Ectodermal cell (in vitro differentiated cells): ENCODE data around the gene TRMT10A.
"Not testable (repeated sequence)": the region's sequence is repeated elsewhere in the genome, so short reads cannot be mapped to it uniquely, and the experiment has no call there.

Experiments used
- H3K27ac ChIP-seq: 2 replicates; pipeline ENCODE4 v1.7.0; 2013; ENCODE audit warnings: mild to moderate bottlenecking, low read depth, low read length; ENCODE audit not compliant: insufficient read depth, poor library complexity, severe bottlenecking
- H3K27me3 ChIP-seq: 2 replicates; pipeline ENCODE4 v1.7.0; 2013; ENCODE audit warnings: mild to moderate bottlenecking, low read length; ENCODE audit not compliant: insufficient read depth, control insufficient read depth, poor library complexity, severe bottlenecking
- H3K36me3 ChIP-seq: one replicate; pipeline ENCODE4 v1.7.0; 2013; ENCODE audit warnings: low read length; ENCODE audit not compliant: control insufficient read depth, insufficient read depth
- H3K4me1 ChIP-seq: one replicate; pipeline ENCODE4 v1.7.0; 2013; ENCODE audit warnings: low read length; ENCODE audit not compliant: control insufficient read depth, insufficient read depth
- H3K4me3 ChIP-seq: 2 replicates; pipeline ENCODE4 v1.7.0; 2013; ENCODE audit warnings: low read depth, low read length, control low read depth; ENCODE audit not compliant: insufficient read depth
- H3K9me3 ChIP-seq: 2 replicates; pipeline ENCODE4 v1.7.0; 2013; ENCODE audit warnings: mild to moderate bottlenecking, low read length, moderate library complexity; ENCODE audit not compliant: control insufficient read depth
- WGBS, 2 experiments: methylation state at CpG; one replicate each; pipeline ENCODE4 v1.1.7; 2013; ENCODE audit warnings: missing lambda C conversion rate in 2 of 2; 5-methylcytosine and 5-hydroxymethylcytosine counted together

Gene TRMT10A

DNA sequence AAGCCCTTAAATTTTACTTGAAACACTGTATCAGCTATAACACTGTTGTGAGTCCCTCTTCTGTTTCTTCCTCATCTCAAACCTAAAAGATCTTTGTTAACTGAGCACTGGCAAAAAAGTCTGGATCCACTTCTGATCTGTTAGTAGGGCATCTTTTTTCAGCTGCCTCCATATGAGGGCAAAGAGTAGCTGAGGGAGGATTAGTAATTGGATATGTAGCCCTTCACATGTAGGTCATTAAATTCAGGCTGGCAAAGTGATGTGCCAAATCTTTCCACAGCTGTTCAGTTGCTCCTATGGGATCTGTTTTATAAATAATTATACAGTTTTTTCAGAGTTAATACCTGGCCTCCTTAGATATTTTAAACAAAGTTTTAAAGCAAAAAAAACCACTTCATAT, 1.1 kb upstream of the TRMT10A start:
- no peaks in the 10 kb centered on the region for H3K27me3 ChIP-seq
- no peak overlapping the region for H3K27ac ChIP-seq
- no peaks in the 10 kb centered on the region for H3K9me3 ChIP-seq
- H3K36me3 ChIP-seq, result no peaks in the 10 kb centered on the region
- H3K4me3 ChIP-seq, result no peak overlapping the region
- no peaks in the 10 kb centered on the region for H3K4me1 ChIP-seq

- no peaks in the 10 kb centered on the region for H3K36me3 ChIP-seq
- WGBS, 2 experiments, result 90 to 100% methylated on average over 1 to 2 of the region's 2 CpGs
- H3K4me1 ChIP-seq, result no peaks in the 10 kb centered on the region
- H3K9me3 ChIP-seq, result no peaks in the 10 kb centered on the region
- H3K27me3 ChIP-seq, result no peaks in the 10 kb centered on the region
- H3K4me3 ChIP-seq, result no peak overlapping the region
- H3K27ac ChIP-seq, result no peak overlapping the region
Observed at GRCh38 chr4:99552872-99553271, 11.0 kb downstream of the TRMT10A start.

DNA sequence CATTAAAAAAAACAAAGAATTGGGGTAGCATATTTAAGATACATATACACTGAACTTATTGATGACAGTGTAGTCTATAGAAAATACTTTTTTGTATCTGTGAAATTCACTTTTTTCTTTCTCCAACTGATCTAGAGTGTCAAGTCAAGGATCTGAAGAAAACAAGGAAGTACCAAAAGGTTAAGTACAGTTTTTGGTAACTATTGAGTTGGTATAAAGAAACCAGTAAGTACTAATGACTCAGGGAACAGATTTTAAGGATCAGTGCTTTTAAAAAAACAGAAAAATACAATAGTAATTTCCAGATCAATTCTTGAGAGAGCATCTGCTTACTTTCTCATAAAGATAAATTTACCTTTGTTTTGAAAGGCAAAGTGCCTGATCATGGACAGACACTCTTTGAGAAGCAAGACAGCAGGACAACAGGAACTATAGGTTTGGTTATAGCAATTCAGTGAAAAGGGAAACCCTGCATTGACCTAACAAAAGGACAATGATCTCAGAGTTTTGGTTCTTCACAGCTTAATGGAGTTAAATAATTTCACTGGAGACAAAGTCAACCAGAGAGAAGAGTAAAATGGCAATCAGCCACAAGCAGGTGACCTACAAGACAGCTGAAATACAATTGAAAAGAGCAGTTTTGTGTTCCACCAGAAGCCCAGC, 23.4 kb downstream of the TRMT10A start:
- no peaks in the 10 kb centered on the region for H3K9me3 ChIP-seq
- H3K27ac ChIP-seq, result no peak overlapping the region
- H3K4me1 ChIP-seq, result no peaks in the 10 kb centered on the region
- no peaks in the 10 kb centered on the region for H3K27me3 ChIP-seq
- H3K4me3 ChIP-seq, result no peak overlapping the region
- H3K36me3 ChIP-seq, result no peaks in the 10 kb centered on the region

- Histone ChIP-seq H3K36me3 (no peaks in the 10 kb centered on the region), H3K4me1 (no peaks in the 10 kb centered on the region), H3K9me3 (no peaks in the 10 kb centered on the region), H3K27me3 (no peaks in the 10 kb centered on the region), H3K27ac (no peak overlapping the region), H3K4me3 (no peak overlapping the region)
- WGBS, 2 experiments, result 70 to 71% methylated on average over 4 of the region's 4 CpGs
Observed at GRCh38 chr4:99537674-99538073, 26.2 kb downstream of the TRMT10A start.

- H3K4me1 ChIP-seq, result no peaks in the 10 kb centered on the region
- H3K4me3 ChIP-seq, result no peak overlapping the region
- no peaks in the 10 kb centered on the region for H3K9me3 ChIP-seq
- 92 to 97% methylated on average over 2 of the region's 2 CpGs for WGBS, 2 experiments
- no peak overlapping the region for H3K27ac ChIP-seq
- H3K36me3 ChIP-seq, result no peaks in the 10 kb centered on the region
- no peaks in the 10 kb centered on the region for H3K27me3 ChIP-seq
Observed at GRCh38 chr4:99536848-99537247, 27.0 kb downstream of the TRMT10A start.

GRCh38 chr4:99536271-99536670, 27.6 kb downstream of the TRMT10A start:
- WGBS, 2 experiments, result 43 to 55% methylated on average over 2 of the region's 2 CpGs
- H3K27ac ChIP-seq, result no peak overlapping the region

DNA sequence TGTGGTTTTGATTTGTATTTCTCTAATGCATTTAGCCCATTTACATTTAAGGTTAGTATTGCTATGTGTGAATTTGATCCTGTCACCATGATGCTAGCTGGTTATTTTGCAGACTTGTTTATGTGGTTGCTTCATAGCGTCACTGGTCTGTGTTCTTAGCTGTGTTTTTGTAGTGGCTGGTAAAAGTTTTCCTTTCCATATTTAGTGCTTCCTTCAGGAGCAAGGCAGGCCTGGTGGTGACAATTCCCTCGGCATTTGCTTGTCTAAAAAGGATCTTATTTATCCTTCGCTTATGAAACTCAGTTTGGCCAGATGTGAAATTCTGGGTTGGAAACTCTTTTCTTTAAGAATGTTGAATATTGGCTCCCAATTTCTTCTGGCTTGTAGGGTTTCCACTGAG, 29.1 kb downstream of the TRMT10A start:
- WGBS, 2 experiments, result 92 to 97% methylated on average over 3 of the region's 3 CpGs
- H3K27me3 ChIP-seq, H3K9me3 ChIP-seq, H3K27ac ChIP-seq, H3K36me3 ChIP-seq, H3K4me3 ChIP-seq, H3K4me1 ChIP-seq: not testable (repeated sequence)

More at GRCh38 chr4:99536271-99536670, 27.6 kb downstream of the TRMT10A start:
- Histone ChIP-seq H3K4me1 (no peaks in the 10 kb centered on the region), H3K36me3 (no peaks in the 10 kb centered on the region), H3K27me3 (no peaks in the 10 kb centered on the region), H3K4me3 (no peak overlapping the region), H3K9me3 (no peaks in the 10 kb centered on the region)

DNA sequence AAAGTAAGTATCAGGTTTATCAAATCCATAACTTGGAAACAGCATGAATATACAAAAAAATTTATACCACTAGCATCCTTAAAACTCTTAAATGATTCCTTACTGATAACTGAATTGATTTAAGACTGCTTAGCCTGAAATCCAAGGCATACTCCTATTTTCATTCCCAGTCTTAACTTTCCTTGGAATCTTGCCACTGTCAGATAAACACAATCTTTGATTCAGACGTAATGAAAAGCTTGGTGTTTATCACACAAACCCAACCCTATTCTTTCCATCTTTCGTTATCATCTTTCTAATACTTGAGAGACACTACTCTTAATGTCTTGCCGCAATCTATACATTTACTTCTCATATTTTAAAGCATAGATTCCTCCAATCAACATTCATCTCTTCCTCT, 33.9 kb downstream of the TRMT10A start:
- H3K9me3 ChIP-seq, result no peaks in the 10 kb centered on the region
- no peak overlapping the region for H3K27ac ChIP-seq
- no peaks in the 10 kb centered on the region for H3K4me1 ChIP-seq
- WGBS, 2 experiments, result 89 to 91% methylated on average over 3 of the region's 3 CpGs
- H3K27me3 ChIP-seq, result no peaks in the 10 kb centered on the region
- no peaks in the 10 kb centered on the region for H3K36me3 ChIP-seq
- H3K4me3 ChIP-seq, result no peak overlapping the region

DNA sequence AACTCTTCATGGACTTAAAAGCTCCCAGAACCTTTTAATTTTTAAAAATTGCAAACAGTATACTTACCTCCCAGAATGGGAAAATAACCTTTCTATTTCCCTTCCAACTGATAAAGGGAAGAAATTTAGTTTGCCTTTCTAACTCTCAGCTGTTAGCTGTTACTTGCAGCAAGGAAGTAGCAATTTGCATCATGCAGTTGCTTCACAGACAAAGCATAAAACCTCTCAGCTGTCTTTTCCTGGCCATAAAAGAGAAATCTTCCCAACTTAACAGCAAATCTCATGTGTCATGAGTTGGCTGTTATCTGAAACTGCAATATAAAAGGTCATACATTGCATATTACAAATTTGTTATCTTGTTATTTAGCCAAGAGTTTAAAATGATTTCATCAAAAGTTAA, 34.6 kb downstream of the TRMT10A start:
- Histone ChIP-seq H3K4me1 (no peaks in the 10 kb centered on the region), H3K27me3 (no peaks in the 10 kb centered on the region), H3K4me3 (no peak overlapping the region), H3K27ac (no peak overlapping the region), H3K9me3 (no peaks in the 10 kb centered on the region), H3K36me3 (no peaks in the 10 kb centered on the region)

DNA sequence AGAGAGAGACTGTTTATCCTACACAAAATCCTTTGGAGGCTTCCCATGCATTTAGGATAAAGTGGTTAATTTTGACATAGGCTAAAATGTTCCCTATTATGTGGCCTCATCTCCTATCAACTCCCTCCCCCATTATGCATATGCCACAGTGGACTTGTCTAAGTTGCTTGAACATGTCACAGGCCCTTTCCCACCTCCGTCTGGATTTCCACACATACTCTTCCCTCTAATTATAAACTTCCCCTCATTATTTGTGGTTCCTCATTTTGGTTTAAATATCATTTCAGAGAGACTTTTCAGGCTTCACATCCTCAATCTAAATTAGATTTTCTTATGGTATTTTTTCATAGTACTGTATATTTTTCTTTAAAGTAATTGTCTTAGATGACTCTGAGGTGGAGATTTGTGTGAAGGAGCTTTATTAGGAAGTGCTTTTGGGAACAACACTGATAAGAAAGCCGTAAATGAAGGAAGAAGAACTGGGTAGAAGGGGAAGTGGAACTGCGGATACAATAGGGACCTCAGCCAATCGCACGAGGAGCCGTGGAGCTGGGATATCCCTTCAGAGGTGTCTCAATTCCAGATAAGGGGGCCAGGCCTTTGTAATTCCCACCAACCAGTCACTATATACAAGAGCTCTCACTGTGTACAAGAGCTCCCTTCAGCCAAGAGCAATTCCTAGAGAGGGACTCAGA, 45.1 kb downstream of the TRMT10A start:
- no peak overlapping the region for H3K27ac ChIP-seq
- WGBS, 2 experiments, result 93 to 95% methylated on average over 6 of the region's 6 CpGs
- no peak overlapping the region for H3K4me3 ChIP-seq
- H3K9me3 ChIP-seq, result no peaks in the 10 kb centered on the region
- H3K36me3 ChIP-seq, result no peaks in the 10 kb centered on the region
- no peaks in the 10 kb centered on the region for H3K4me1 ChIP-seq
- H3K27me3 ChIP-seq, result no peaks in the 10 kb centered on the region
